GM21723 (cell line): ENCODE results near the gene B3GNT2.
"Not testable (repeated sequence)": the region's sequence is repeated elsewhere in the genome, so short reads cannot be mapped to it uniquely, and the experiment has no call there.

Source experiments
- ATAC-seq: cut with Tn5 transposase; IDR thresholded peaks from one replicate; pipeline ENCODE4 v1.9.1; 2021; ENCODE audit warnings: mild to moderate bottlenecking, moderate library complexity; ENCODE audit not compliant: unreplicated experiment

B3GNT2 gene

GRCh38 chr2:62195421-62196277 is at the start of gene B3GNT2:
B3GNT2 (plus strand) TSS chr2:62196115; CDS start chr2:62222221, 26,106 bp downstream.
- ATAC-seq = peak; percentile 52

GRCh38 chr2:62146790-62147189 is 49.1 kb upstream of the B3GNT2 start:
- not testable (repeated sequence) for ATAC-seq

GRCh38 chr2:62147610-62148301 is 48.2 kb upstream of the B3GNT2 start:
- no peak for ATAC-seq

- no peak for ATAC-seq
Measured at GRCh38 chr2:62149708-62150107, 46.2 kb upstream of the B3GNT2 start.

GRCh38 chr2:62150597-62151305 is 45.2 kb upstream of the B3GNT2 start:
- ATAC-seq = no peak

- no peak for ATAC-seq
Measured at GRCh38 chr2:62151306-62151638, 44.6 kb upstream of the B3GNT2 start.

- ATAC-seq = no peak
Measured at GRCh38 chr2:62152000-62152399, 43.9 kb upstream of the B3GNT2 start.

- no peak for ATAC-seq
Measured at GRCh38 chr2:62156861-62157496, 38.9 kb upstream of the B3GNT2 start.

- ATAC-seq = no peak
Measured at GRCh38 chr2:62158444-62159121, 37.3 kb upstream of the B3GNT2 start.

- not testable (repeated sequence) for ATAC-seq
Measured at GRCh38 chr2:62160691-62161090, 35.2 kb upstream of the B3GNT2 start.

- no peak for ATAC-seq
Measured at GRCh38 chr2:62163106-62163831, 32.6 kb upstream of the B3GNT2 start.

- ATAC-seq = no peak
Measured at GRCh38 chr2:62163834-62164233, 32.1 kb upstream of the B3GNT2 start.

GRCh38 chr2:62175728-62176127 is 20.2 kb upstream of the B3GNT2 start:
- ATAC-seq = no peak

GRCh38 chr2:62176801-62177200 is 19.1 kb upstream of the B3GNT2 start:
- ATAC-seq = no peak

- no peak for ATAC-seq
Measured at GRCh38 chr2:62177392-62178049, 18.4 kb upstream of the B3GNT2 start.

GRCh38 chr2:62178741-62179271 is 17.1 kb upstream of the B3GNT2 start:
- no peak for ATAC-seq

GRCh38 chr2:62180975-62181374 is 14.9 kb upstream of the B3GNT2 start:
- no peak for ATAC-seq

GRCh38 chr2:62181843-62182242 is 14.1 kb upstream of the B3GNT2 start:
- ATAC-seq = no peak
